Fibroblast of skin of left biceps (primary cell): Measurements from ENCODE around the gene STIP1.

Source experiments
- DNase-seq, 2 experiments: peaks; one replicate each; pipeline ENCODE4 v3.0.0-alpha.2; 2013; ENCODE audit warnings: low read depth in 2 of 2

Gene STIP1

GRCh38 chr11:64250415-64251015 is 64.5 kb downstream of the STIP1 start:
- no peak for DNase-seq

- no peak for DNase-seq
Measured at GRCh38 chr11:64251016-64251752, 65.2 kb downstream of the STIP1 start, which contains the start of gene PLCB3. Gene PLCB3 (plus strand): TSS chr11:64251530. CDS start chr11:64251650, 120 bp downstream.

- DNase-seq, result no peak
Measured at GRCh38 chr11:64251753-64252002, 65.7 kb downstream of the STIP1 start.

GRCh38 chr11:64252003-64252872 is 66.3 kb downstream of the STIP1 start:
- no peak for DNase-seq

- DNase-seq, result no peak
Measured at GRCh38 chr11:64253043-64253442, 67.1 kb downstream of the STIP1 start.

- DNase-seq, result no peak
Measured at GRCh38 chr11:64253481-64253880, 67.5 kb downstream of the STIP1 start.
